Esophagus squamous epithelium (tissue), 5 donors: ENCODE data around the gene MCL1. TPM values are rescaled to one million over a fixed set of nuclear protein-coding genes. Genes with fewer than 3 reads are reported as not detected.
"Not testable (repeated sequence)": the region's sequence is repeated elsewhere in the genome, so short reads cannot be mapped to it uniquely, and the experiment has no call there.

Experiments used
- DNase-seq: peaks from one replicate; lab custom pipeline; 2025; lab: John Stamatoyannopoulos, UW
- H3K27ac ChIP-seq, 4 donors: fragments of 200-600 bp; sonication (generic); one replicate each; pipeline ENCODE4 v1.5.1; 2016 to 2019; ENCODE audit warnings: mild to moderate bottlenecking in 1 of 4
- H3K27me3 ChIP-seq, 4 donors: fragments of 200-600 bp; sonication (generic); 1 replicate in 3 of 4; 2 replicates in 1 of 4; pipeline versions ENCODE4 v1.5.1 to v1.6.0; 2017 to 2021; ENCODE audit warnings: antibody characterized with exemption in 1 of 4
- H3K36me3 ChIP-seq, 3 donors: fragments of 200-600 bp; sonication (generic); one replicate each; pipeline ENCODE4 v1.5.1; 2016 to 2019
- H3K4me1 ChIP-seq, 3 donors: fragments of 200-600 bp; sonication (generic); one replicate each; pipeline ENCODE4 v1.5.1; 2017 to 2019
- H3K4me3 ChIP-seq, 4 donors: fragments of 200-600 bp; sonication (generic); 1 replicate in 3 of 4; 2 replicates in 1 of 4; pipeline ENCODE4 v1.5.1; 2016 to 2019; ENCODE audit warnings: mild to moderate bottlenecking in 2 of 4, moderate library complexity in 1 of 4
- H3K9me3 ChIP-seq, 3 donors: fragments of 200-600 bp; sonication (generic); one replicate each; pipeline ENCODE4 v1.5.1; 2016 to 2019
- POLR2A ChIP-seq, 4 donors: fragments of 450-650 bp; IDR thresholded peaks; one replicate each; pipeline ENCODE4 v1.6.1; 2017; ENCODE audit warnings: antibody characterized with exemption in 4 of 4, mild to moderate bottlenecking in 4 of 4, moderate library complexity in 3 of 4
- whole genome bisulfite sequencing, 2 donors: methylation state at CpG; one replicate each; pipeline ENCODE4 v1.1.5; 2018; 5-methylcytosine and 5-hydroxymethylcytosine counted together
- intact Hi-C: fragments of 100-400 bp; cut with DNase I; formaldehyde crosslinking; loops from one replicate; pipeline ENCODE4 v1.15.0; 2022
- total RNA-seq, 4 donors: library from RNA; depleted of rRNA; stranded (reverse); fragments of >200 nt; gene quantifications; one replicate each; pipeline ENCODE4 v1.1.0, GENCODE V29; 2016
- TF ChIP-seq, protein P1 (sequence below), 6 experiments: fragments of 450-650 bp in 4 of 6; fragments of 200-600 bp in 2 of 6; sonication (generic) in 2 of 6; IDR thresholded peaks; one replicate each; pipeline ENCODE4 v1.5.1; 2016 to 2019; ENCODE audit warnings: antibody characterized with exemption in 6 of 6, mild to moderate bottlenecking in 4 of 6, moderate library complexity in 4 of 6
- donor health status: DM: yes; HTN: yes; CAD: no.

MCL1 gene
- total RNA-seq, 4 donors from 2014 or later: 167 to 256 (median 216) TPM

DNA sequence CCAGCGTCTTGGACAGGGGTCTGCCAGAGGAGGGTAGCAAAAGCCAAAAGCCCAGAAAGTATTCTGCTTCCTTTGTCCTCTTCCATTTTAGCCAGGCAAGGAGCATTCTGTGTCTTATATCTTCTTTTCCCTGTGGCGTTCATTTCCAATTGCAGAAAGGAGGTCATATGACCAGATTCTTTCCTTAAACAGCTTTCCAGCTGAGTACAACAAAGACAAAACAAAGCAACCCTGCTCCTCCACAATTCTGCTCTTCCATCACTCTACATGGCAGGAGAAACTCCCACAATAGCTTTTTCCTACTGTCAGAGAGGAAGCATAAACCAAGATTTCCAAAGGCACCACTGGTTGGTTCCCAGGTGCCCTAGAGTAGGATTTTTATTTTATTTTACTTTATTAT lies 30.3 kb upstream of the MCL1 start:
- H3K27ac ChIP-seq: peak overlapping the region; percentile 81 to 91 (median 88)
- TF ChIP-seq, protein P1, sequence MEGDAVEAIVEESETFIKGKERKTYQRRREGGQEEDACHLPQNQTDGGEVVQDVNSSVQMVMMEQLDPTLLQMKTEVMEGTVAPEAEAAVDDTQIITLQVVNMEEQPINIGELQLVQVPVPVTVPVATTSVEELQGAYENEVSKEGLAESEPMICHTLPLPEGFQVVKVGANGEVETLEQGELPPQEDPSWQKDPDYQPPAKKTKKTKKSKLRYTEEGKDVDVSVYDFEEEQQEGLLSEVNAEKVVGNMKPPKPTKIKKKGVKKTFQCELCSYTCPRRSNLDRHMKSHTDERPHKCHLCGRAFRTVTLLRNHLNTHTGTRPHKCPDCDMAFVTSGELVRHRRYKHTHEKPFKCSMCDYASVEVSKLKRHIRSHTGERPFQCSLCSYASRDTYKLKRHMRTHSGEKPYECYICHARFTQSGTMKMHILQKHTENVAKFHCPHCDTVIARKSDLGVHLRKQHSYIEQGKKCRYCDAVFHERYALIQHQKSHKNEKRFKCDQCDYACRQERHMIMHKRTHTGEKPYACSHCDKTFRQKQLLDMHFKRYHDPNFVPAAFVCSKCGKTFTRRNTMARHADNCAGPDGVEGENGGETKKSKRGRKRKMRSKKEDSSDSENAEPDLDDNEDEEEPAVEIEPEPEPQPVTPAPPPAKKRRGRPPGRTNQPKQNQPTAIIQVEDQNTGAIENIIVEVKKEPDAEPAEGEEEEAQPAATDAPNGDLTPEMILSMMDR (IDR thresholded peaks at IDR 0.05): no peak
- no peak for TF ChIP-seq POLR2A (IDR thresholded peaks at IDR 0.05)
- H3K9me3 ChIP-seq: no peaks in the 10 kb centered on the region
- intact Hi-C loops: no loop called here
- H3K27me3 ChIP-seq: no peaks in the 10 kb centered on the region
- peaks cover 45 to 65% (median 53%) of the 10 kb centered on the region in 3 donors for H3K4me1 ChIP-seq
- H3K36me3 ChIP-seq: peaks cover 0 to 22% (median 0%) of the 10 kb centered on the region in 3 donors
- no peak for DNase-seq
- H3K4me3 ChIP-seq: no peak overlapping the region
- WGBS, 2 donors: 37 to 66% methylated on average over 2 of the region's 2 CpGs

DNA sequence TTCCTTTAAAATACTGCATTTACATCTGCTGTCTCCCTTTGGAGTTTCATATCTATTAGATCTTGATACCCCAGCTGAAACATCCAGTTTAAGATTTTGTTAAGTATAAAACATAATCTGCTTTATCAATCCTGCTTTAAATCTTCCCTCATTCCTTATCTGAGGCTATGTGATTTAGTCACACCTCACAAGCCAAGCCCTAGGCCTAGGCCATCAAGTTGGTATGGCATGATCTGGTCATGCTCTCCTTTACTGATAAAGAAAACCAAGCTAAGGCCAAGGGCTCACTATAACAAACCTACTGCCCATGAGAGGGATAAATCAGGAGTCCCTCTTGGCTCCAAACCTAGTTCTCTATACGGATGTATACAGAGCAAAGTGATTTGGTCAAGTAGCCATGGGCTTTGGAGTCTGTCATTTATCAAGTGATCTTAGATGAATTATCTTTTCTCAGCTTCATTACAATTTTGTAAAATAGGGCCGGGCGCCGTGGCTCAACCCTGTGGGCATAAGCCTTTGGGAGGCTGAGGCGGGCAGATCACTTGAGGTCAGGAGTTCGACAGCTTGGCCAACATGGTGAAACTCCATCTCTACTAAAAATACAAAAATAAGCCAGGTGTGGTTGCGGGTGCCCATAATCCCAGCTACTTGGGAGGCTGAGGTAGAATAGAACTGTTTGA lies 27.2 kb upstream of the MCL1 start:
- Histone ChIP-seq H3K4me1 (peaks cover 22 to 43% (median 36%) of the 10 kb centered on the region in 3 donors), H3K4me3 (no peak overlapping the region), H3K9me3 (no peaks in the 10 kb centered on the region), H3K27ac (no peak overlapping the region), H3K36me3 (peaks cover 0 to 16% (median 0%) of the 10 kb centered on the region in 3 donors), H3K27me3 (no peaks in the 10 kb centered on the region)
- intact Hi-C loops: no loop called here
- no peak for TF ChIP-seq POLR2A (IDR thresholded peaks at IDR 0.05)
- TF ChIP-seq, protein P1 (IDR thresholded peaks at IDR 0.05): no peak
- 96 to 98% methylated on average over 6 to 7 of the region's 7 CpGs for WGBS, 2 donors
- no peak for DNase-seq

DNA sequence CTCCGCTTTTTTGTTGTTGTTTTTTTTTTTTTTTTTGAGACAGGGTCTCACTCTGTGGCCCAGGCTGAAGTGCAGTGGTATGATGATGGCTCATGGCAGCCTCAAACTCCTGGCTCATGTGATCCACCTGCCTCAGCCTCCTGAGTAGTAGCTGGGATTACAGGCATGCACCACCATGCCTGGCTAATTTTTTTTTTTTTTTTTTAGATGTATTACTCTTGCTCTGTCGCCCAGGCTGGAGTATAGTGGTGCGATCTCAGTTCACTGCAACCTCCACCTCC lies 26.0 kb upstream of the MCL1 start:
- DNase-seq, intact Hi-C loops, H3K27me3 ChIP-seq, H3K9me3 ChIP-seq, H3K4me3 ChIP-seq: not testable (repeated sequence)
- H3K4me1 ChIP-seq: peaks cover 10 to 31% (median 24%) of the 10 kb centered on the region in 3 donors
- WGBS, 2 donors: 82 to 87% methylated on average over 3 of the region's 3 CpGs
- H3K27ac ChIP-seq: peak overlapping the region in 3 of 4 donors; percentile 69 to 83 (median 70)
- peaks cover 0 to 22% (median 0%) of the 10 kb centered on the region in 3 donors for H3K36me3 ChIP-seq

DNA sequence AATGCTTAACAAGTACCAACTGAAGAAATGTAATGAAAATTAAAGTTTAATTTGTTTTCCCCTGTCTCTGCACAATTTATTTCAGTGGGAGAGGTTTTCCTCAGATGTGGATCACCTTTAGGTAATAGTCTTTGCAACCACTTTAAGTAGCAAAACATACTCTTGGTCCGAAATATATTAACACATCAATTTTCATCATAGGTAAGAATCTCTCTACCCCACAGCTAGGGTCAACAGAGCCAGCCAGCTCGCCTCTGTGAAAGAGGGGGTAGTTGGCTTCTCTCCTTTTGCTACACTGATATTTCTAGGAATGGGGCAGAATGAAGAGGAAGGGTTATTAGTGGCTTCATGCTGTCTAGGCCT lies 24.8 kb upstream of the MCL1 start:
- H3K9me3 ChIP-seq: no peaks in the 10 kb centered on the region
- no peaks in the 10 kb centered on the region for H3K27me3 ChIP-seq
- TF ChIP-seq, protein P1 (IDR thresholded peaks at IDR 0.05): no peak
- no peak for TF ChIP-seq POLR2A (IDR thresholded peaks at IDR 0.05)
- no peak overlapping the region for H3K4me3 ChIP-seq
- peaks cover 0 to 33% (median 0%) of the 10 kb centered on the region in 3 donors for H3K36me3 ChIP-seq
- intact Hi-C loops: no loop called here
- 83 to 86% methylated on average over 2 of the region's 2 CpGs for WGBS, 2 donors
- H3K27ac ChIP-seq: peak overlapping the region; percentile 69 to 91 (median 76)
- DNase-seq: no peak
- H3K4me1 ChIP-seq: peaks cover 3 to 19% (median 13%) of the 10 kb centered on the region in 3 donors

DNA sequence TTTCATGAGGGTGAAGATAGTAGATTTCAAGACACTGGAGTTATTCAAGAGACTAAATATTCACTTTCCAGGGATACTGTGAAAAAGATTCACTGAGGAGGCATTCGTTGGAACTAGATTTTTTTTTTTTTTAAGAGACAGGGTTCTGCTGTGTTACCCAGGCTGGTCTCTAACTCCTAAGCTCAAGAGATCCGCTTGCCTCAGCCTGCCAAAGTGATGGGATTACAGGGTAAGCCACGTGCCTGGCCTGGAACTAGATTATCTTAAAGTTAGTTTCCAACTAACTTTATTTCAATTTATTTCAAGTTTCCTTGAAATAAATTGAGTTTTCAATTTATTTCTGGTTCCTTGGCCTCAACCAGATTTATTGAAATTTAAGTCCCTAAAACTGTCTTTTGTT lies 24.3 kb upstream of the MCL1 start:
- DNase-seq: no peak
- Histone ChIP-seq H3K27ac (peak overlapping the region in 2 of 4 donors; percentile 69 to 91), H3K27me3 (no peaks in the 10 kb centered on the region), H3K4me1 (peaks cover 3 to 16% (median 13%) of the 10 kb centered on the region in 3 donors), H3K4me3 (no peak overlapping the region), H3K36me3 (peaks cover 0 to 30% (median 0%) of the 10 kb centered on the region in 3 donors), H3K9me3 (no peaks in the 10 kb centered on the region)
- intact Hi-C loops: no loop called here
- TF ChIP-seq, protein P1 (IDR thresholded peaks at IDR 0.05): no peak
- TF ChIP-seq POLR2A (IDR thresholded peaks at IDR 0.05): no peak
- WGBS, 2 donors: 51 to 72% methylated on average over 3 of the region's 3 CpGs

DNA sequence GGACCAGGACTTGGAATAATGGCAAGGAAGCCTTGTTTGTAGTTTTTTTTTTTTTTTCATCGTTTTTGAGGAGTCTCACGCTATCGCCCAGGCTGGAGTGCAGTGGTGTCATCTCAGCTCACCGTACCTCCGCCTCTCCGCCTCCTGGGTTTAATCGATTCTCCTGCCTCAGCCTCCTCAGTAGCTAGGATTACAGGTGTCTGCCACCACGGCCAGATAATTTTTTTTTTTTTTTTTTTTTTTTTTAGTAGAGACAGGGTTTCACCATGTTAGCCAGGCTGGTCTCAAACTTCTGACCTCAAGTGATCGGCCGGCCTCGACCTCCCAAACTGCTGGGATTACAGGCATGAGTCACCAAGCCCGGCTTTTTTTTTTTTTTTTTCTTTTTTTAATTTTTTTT lies 23.0 kb upstream of the MCL1 start:
- peaks cover 3 to 17% (median 13%) of the 10 kb centered on the region in 3 donors for H3K4me1 ChIP-seq
- DNase-seq: not testable (repeated sequence)
- WGBS, 2 donors: 87 to 97% methylated on average over 10 to 12 of the region's 12 CpGs

More for the DNA sequence above, 23.0 kb upstream of the MCL1 start:
- peaks cover 0 to 20% (median 0%) of the 10 kb centered on the region in 3 donors for H3K36me3 ChIP-seq
- H3K4me3 ChIP-seq, intact Hi-C loops, H3K27me3 ChIP-seq, H3K9me3 ChIP-seq, H3K27ac ChIP-seq: not testable (repeated sequence)
